ENCODE results near the gene UNC93A. TPM values are rescaled to one million over a fixed set of nuclear protein-coding genes. Genes with fewer than 3 reads are reported as not detected.
"Not testable (repeated sequence)": the region's sequence is repeated elsewhere in the genome, so short reads cannot be mapped to it uniquely, and the experiment has no call there.

The UNC93A gene
- not detected for total RNA-seq
- under 1 TPM in 1 of 2 donors, not detected in 1; 0.11 TPM for polyA plus RNA-seq (ENCODE audit: insufficient read length in 2 of 2)
- long read RNA-seq, donor 1 = 0 reads
- long read RNA-seq, donor 2 = 0 reads
- long read RNA-seq, donor 3 = 0 reads
- long read RNA-seq, donor 4 = 0 reads

- DNase-seq (ENCODE audit: low read depth in 4 of 6, low spot score in 6 of 6) = no peak
- peaks cover 7% of the 10 kb centered on the region for H3K4me1 ChIP-seq (ENCODE audit: control insufficient read depth, insufficient read depth, low read length)
- H3K9me3 ChIP-seq (ENCODE audit: control insufficient read depth, insufficient read depth, low read length) = no peaks in the 10 kb centered on the region
- 60% methylated on average over 3 of the region's 7 CpGs for WGBS (ENCODE audit: insufficient coverage)
- no peak within 1 kb of the TSS for H3K27ac ChIP-seq (ENCODE audit: low read depth, low read length)
- no peaks in the 10 kb centered on the region for H3K27me3 ChIP-seq (ENCODE audit: control insufficient read depth, insufficient read depth, low read length)
- H3K4me3 ChIP-seq (ENCODE audit: low read depth, low read length) = no peak within 1 kb of the TSS
- H3K36me3 ChIP-seq (ENCODE audit: control insufficient read depth, insufficient read depth, low read length) = no peaks in the 10 kb centered on the region
Observed at GRCh38 chr6:167290786-167291622, at the start of gene UNC93A. Gene UNC93A (plus strand): TSS chr6:167291315. CDS start chr6:167291490, 175 bp downstream.

GRCh38 chr6:167241321-167242134 lies 49.6 kb upstream of the UNC93A start:
- Histone ChIP-seq H3K4me1 (ENCODE audit: control insufficient read depth, insufficient read depth, low read length) (peaks cover 20% of the 10 kb centered on the region), H3K27ac (ENCODE audit: low read depth, low read length) (peak overlapping the region; percentile 33)
- H3K27me3 ChIP-seq (ENCODE audit: control insufficient read depth, insufficient read depth, low read length); H3K9me3 ChIP-seq (ENCODE audit: control insufficient read depth, insufficient read depth, low read length); H3K4me3 ChIP-seq (ENCODE audit: low read depth, low read length); H3K36me3 ChIP-seq (ENCODE audit: control insufficient read depth, insufficient read depth, low read length): not testable (repeated sequence)
- 34% methylated on average over 8 of the region's 30 CpGs for WGBS (ENCODE audit: insufficient coverage)
- DNase-seq (ENCODE audit: low read depth in 4 of 6, low spot score in 6 of 6) = peak in 4 of 6 donors; percentile 20 to 82 (median 45)

- H3K4me1 ChIP-seq (ENCODE audit: control insufficient read depth, insufficient read depth, low read length) = peaks cover 20% of the 10 kb centered on the region
- H3K36me3 ChIP-seq (ENCODE audit: control insufficient read depth, insufficient read depth, low read length); DNase-seq (ENCODE audit: low read depth in 4 of 6, low spot score in 6 of 6); H3K27ac ChIP-seq (ENCODE audit: low read depth, low read length); H3K9me3 ChIP-seq (ENCODE audit: control insufficient read depth, insufficient read depth, low read length); H3K4me3 ChIP-seq (ENCODE audit: low read depth, low read length); H3K27me3 ChIP-seq (ENCODE audit: control insufficient read depth, insufficient read depth, low read length): not testable (repeated sequence)
- WGBS (ENCODE audit: insufficient coverage) = 83% methylated on average over 1 of the region's 7 CpGs
Observed at GRCh38 chr6:167242135-167242506, 49.0 kb upstream of the UNC93A start.

GRCh38 chr6:167242511-167243051 lies 48.5 kb upstream of the UNC93A start:
- 89% methylated on average over 6 of the region's 6 CpGs for WGBS (ENCODE audit: insufficient coverage)
- H3K27me3 ChIP-seq (ENCODE audit: control insufficient read depth, insufficient read depth, low read length); H3K36me3 ChIP-seq (ENCODE audit: control insufficient read depth, insufficient read depth, low read length); H3K27ac ChIP-seq (ENCODE audit: low read depth, low read length); DNase-seq (ENCODE audit: low read depth in 4 of 6, low spot score in 6 of 6); H3K9me3 ChIP-seq (ENCODE audit: control insufficient read depth, insufficient read depth, low read length); H3K4me3 ChIP-seq (ENCODE audit: low read depth, low read length): not testable (repeated sequence)
- peaks cover 20% of the 10 kb centered on the region for H3K4me1 ChIP-seq (ENCODE audit: control insufficient read depth, insufficient read depth, low read length)

GRCh38 chr6:167244064-167244960 lies 46.8 kb upstream of the UNC93A start:
- DNase-seq (ENCODE audit: low read depth in 4 of 6, low spot score in 6 of 6) = peak in 2 of 6 donors; percentile 41 to 95
- no peaks in the 10 kb centered on the region for H3K27me3 ChIP-seq (ENCODE audit: control insufficient read depth, insufficient read depth, low read length)
- H3K27ac ChIP-seq (ENCODE audit: low read depth, low read length) = no peak overlapping the region
- H3K9me3 ChIP-seq (ENCODE audit: control insufficient read depth, insufficient read depth, low read length) = no peaks in the 10 kb centered on the region
- H3K36me3 ChIP-seq (ENCODE audit: control insufficient read depth, insufficient read depth, low read length) = no peaks in the 10 kb centered on the region
- peaks cover 29% of the 10 kb centered on the region for H3K4me1 ChIP-seq (ENCODE audit: control insufficient read depth, insufficient read depth, low read length)
- no peak overlapping the region for H3K4me3 ChIP-seq (ENCODE audit: low read depth, low read length)
- 59% methylated on average over 7 of the region's 11 CpGs for WGBS (ENCODE audit: insufficient coverage)

DNA sequence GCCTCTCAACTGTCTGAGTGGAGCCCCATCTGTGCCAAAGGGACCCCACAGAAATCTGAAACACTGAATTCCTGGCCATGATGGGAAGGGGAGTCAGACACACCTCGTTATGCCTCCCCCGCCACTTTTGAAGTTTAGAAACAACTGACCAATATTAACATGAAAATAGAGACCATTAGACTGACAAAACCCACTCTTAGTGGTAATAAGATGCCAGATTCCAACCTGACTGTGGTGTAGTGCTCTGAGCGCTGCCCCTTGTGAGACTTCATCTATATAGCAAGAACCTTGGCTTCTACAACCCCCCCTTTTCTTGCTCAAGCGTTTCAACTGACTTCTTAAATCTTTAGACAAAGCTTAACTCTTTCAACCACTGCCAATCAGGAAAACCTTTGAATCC lies 46.1 kb upstream of the UNC93A start:
- no peak overlapping the region for H3K27ac ChIP-seq (ENCODE audit: low read depth, low read length)
- H3K9me3 ChIP-seq (ENCODE audit: control insufficient read depth, insufficient read depth, low read length) = no peaks in the 10 kb centered on the region
- H3K4me1 ChIP-seq (ENCODE audit: control insufficient read depth, insufficient read depth, low read length) = peaks cover 29% of the 10 kb centered on the region
- 55% methylated on average over 3 of the region's 4 CpGs for WGBS (ENCODE audit: insufficient coverage)
- peaks cover 2% of the 10 kb centered on the region for H3K36me3 ChIP-seq (ENCODE audit: control insufficient read depth, insufficient read depth, low read length)
- no peak overlapping the region for H3K4me3 ChIP-seq (ENCODE audit: low read depth, low read length)
- DNase-seq (ENCODE audit: low read depth in 4 of 6, low spot score in 6 of 6) = no peak
- H3K27me3 ChIP-seq (ENCODE audit: control insufficient read depth, insufficient read depth, low read length) = no peaks in the 10 kb centered on the region

- Histone ChIP-seq H3K27ac (ENCODE audit: low read depth, low read length) (no peak overlapping the region), H3K36me3 (ENCODE audit: control insufficient read depth, insufficient read depth, low read length) (peaks cover 2% of the 10 kb centered on the region), H3K27me3 (ENCODE audit: control insufficient read depth, insufficient read depth, low read length) (no peaks in the 10 kb centered on the region), H3K4me1 (ENCODE audit: control insufficient read depth, insufficient read depth, low read length) (peaks cover 29% of the 10 kb centered on the region), H3K4me3 (ENCODE audit: low read depth, low read length) (no peak overlapping the region), H3K9me3 (ENCODE audit: control insufficient read depth, insufficient read depth, low read length) (no peaks in the 10 kb centered on the region)
- peak in 1 of 6 donors; percentile 68 for DNase-seq (ENCODE audit: low read depth in 4 of 6, low spot score in 6 of 6)
- 50% methylated on average over 3 of the region's 3 CpGs for WGBS (ENCODE audit: insufficient coverage)
Observed at GRCh38 chr6:167245591-167245990, 45.5 kb upstream of the UNC93A start.

GRCh38 chr6:167247814-167248595 lies 43.1 kb upstream of the UNC93A start:
- no peak for DNase-seq (ENCODE audit: low read depth in 4 of 6, low spot score in 6 of 6)
- Histone ChIP-seq H3K36me3 (ENCODE audit: control insufficient read depth, insufficient read depth, low read length) (peaks cover 2% of the 10 kb centered on the region), H3K9me3 (ENCODE audit: control insufficient read depth, insufficient read depth, low read length) (no peaks in the 10 kb centered on the region), H3K27ac (ENCODE audit: low read depth, low read length) (no peak overlapping the region), H3K27me3 (ENCODE audit: control insufficient read depth, insufficient read depth, low read length) (no peaks in the 10 kb centered on the region), H3K4me3 (ENCODE audit: low read depth, low read length) (no peak overlapping the region), H3K4me1 (ENCODE audit: control insufficient read depth, insufficient read depth, low read length) (peaks cover 14% of the 10 kb centered on the region)
- 74% methylated on average over 11 of the region's 24 CpGs for WGBS (ENCODE audit: insufficient coverage)
